Erythroblast (primary cell): Measurements from ENCODE around the gene MAFB.

Experiments
- GATA1 ChIP-seq: IDR thresholded peaks from 2 replicates; pipeline ENCODE4 v1.6.1; 2011; ENCODE audit warnings: low read depth, mild to moderate bottlenecking, control low read depth, low read length, moderate library complexity
- POLR2A ChIP-seq: IDR thresholded peaks from 2 replicates; pipeline ENCODE4 v1.6.1; 2011; ENCODE audit warnings: mild to moderate bottlenecking, low read length

- TF ChIP-seq POLR2A: no peak
- TF ChIP-seq GATA1: no peak
Observed at GRCh38 chr20:40641809-40642208, 47.2 kb downstream of the MAFB start.
